ENCODE results near the gene NXPH4.

NXPH4 gene

GRCh38 chr12:57196439-57196838 lies 20.2 kb upstream of the NXPH4 start:
- H3K4me3 ChIP-seq (ENCODE audit: low read length): no peak overlapping the region
- H3K27ac ChIP-seq (ENCODE audit: low read length): no peak overlapping the region
- no peaks in the 10 kb centered on the region for H3K9me3 ChIP-seq (ENCODE audit: control insufficient read depth, low read depth, low read length)
- peaks cover 96% of the 10 kb centered on the region for H3K36me3 ChIP-seq (ENCODE audit: control insufficient read depth, low read depth, low read length)
- no peak overlapping the region for H3K9ac ChIP-seq (ENCODE audit: low read length)
- H3K27me3 ChIP-seq (ENCODE audit: control insufficient read depth, insufficient read depth, low read length): no peaks in the 10 kb centered on the region
- no peaks in the 10 kb centered on the region for H3K4me1 ChIP-seq (ENCODE audit: control insufficient read depth, low read depth, low read length)

GRCh38 chr12:57196956-57197355 lies 19.6 kb upstream of the NXPH4 start:
- Histone ChIP-seq H3K27ac (ENCODE audit: low read length) (no peak overlapping the region), H3K9ac (ENCODE audit: low read length) (no peak overlapping the region), H3K4me3 (ENCODE audit: low read length) (no peak overlapping the region), H3K4me1 (ENCODE audit: control insufficient read depth, low read depth, low read length) (no peaks in the 10 kb centered on the region), H3K9me3 (ENCODE audit: control insufficient read depth, low read depth, low read length) (no peaks in the 10 kb centered on the region), H3K27me3 (ENCODE audit: control insufficient read depth, insufficient read depth, low read length) (no peaks in the 10 kb centered on the region), H3K36me3 (ENCODE audit: control insufficient read depth, low read depth, low read length) (peaks cover 95% of the 10 kb centered on the region)

GRCh38 chr12:57198329-57198728 lies 18.3 kb upstream of the NXPH4 start:
- H3K27me3 ChIP-seq (ENCODE audit: control insufficient read depth, insufficient read depth, low read length): no peaks in the 10 kb centered on the region
- peaks cover 87% of the 10 kb centered on the region for H3K36me3 ChIP-seq (ENCODE audit: control insufficient read depth, low read depth, low read length)
- H3K9ac ChIP-seq (ENCODE audit: low read length): no peak overlapping the region
- no peak overlapping the region for H3K4me3 ChIP-seq (ENCODE audit: low read length)
- H3K27ac ChIP-seq (ENCODE audit: low read length): no peak overlapping the region
- no peaks in the 10 kb centered on the region for H3K4me1 ChIP-seq (ENCODE audit: control insufficient read depth, low read depth, low read length)
- H3K9me3 ChIP-seq (ENCODE audit: control insufficient read depth, low read depth, low read length): no peaks in the 10 kb centered on the region

- Histone ChIP-seq H3K27ac (ENCODE audit: low read length) (no peak overlapping the region), H3K4me1 (ENCODE audit: control insufficient read depth, low read depth, low read length) (no peaks in the 10 kb centered on the region), H3K9me3 (ENCODE audit: control insufficient read depth, low read depth, low read length) (no peaks in the 10 kb centered on the region), H3K9ac (ENCODE audit: low read length) (no peak overlapping the region), H3K36me3 (ENCODE audit: control insufficient read depth, low read depth, low read length) (peaks cover 87% of the 10 kb centered on the region), H3K4me3 (ENCODE audit: low read length) (no peak overlapping the region), H3K27me3 (ENCODE audit: control insufficient read depth, insufficient read depth, low read length) (no peaks in the 10 kb centered on the region)
These were observed 17.4 kb upstream of the NXPH4 start for GRCh38 chr12:57199191-57199590.

GRCh38 chr12:57200497-57200896 lies 16.1 kb upstream of the NXPH4 start:
- no peaks in the 10 kb centered on the region for H3K9me3 ChIP-seq (ENCODE audit: control insufficient read depth, low read depth, low read length)
- H3K36me3 ChIP-seq (ENCODE audit: control insufficient read depth, low read depth, low read length): peaks cover 86% of the 10 kb centered on the region
- H3K4me1 ChIP-seq (ENCODE audit: control insufficient read depth, low read depth, low read length): no peaks in the 10 kb centered on the region
- H3K27ac ChIP-seq (ENCODE audit: low read length): no peak overlapping the region
- H3K4me3 ChIP-seq (ENCODE audit: low read length): no peak overlapping the region
- H3K27me3 ChIP-seq (ENCODE audit: control insufficient read depth, insufficient read depth, low read length): no peaks in the 10 kb centered on the region
- no peak overlapping the region for H3K9ac ChIP-seq (ENCODE audit: low read length)

GRCh38 chr12:57201219-57201618 lies 15.4 kb upstream of the NXPH4 start:
- Histone ChIP-seq H3K9me3 (ENCODE audit: control insufficient read depth, low read depth, low read length) (no peaks in the 10 kb centered on the region), H3K27me3 (ENCODE audit: control insufficient read depth, insufficient read depth, low read length) (no peaks in the 10 kb centered on the region), H3K9ac (ENCODE audit: low read length) (no peak overlapping the region), H3K4me3 (ENCODE audit: low read length) (no peak overlapping the region), H3K4me1 (ENCODE audit: control insufficient read depth, low read depth, low read length) (no peaks in the 10 kb centered on the region), H3K36me3 (ENCODE audit: control insufficient read depth, low read depth, low read length) (peaks cover 86% of the 10 kb centered on the region), H3K27ac (ENCODE audit: low read length) (no peak overlapping the region)

GRCh38 chr12:57201631-57202030 lies 15.0 kb upstream of the NXPH4 start:
- no peaks in the 10 kb centered on the region for H3K9me3 ChIP-seq (ENCODE audit: control insufficient read depth, low read depth, low read length)
- H3K36me3 ChIP-seq (ENCODE audit: control insufficient read depth, low read depth, low read length): peaks cover 86% of the 10 kb centered on the region
- no peaks in the 10 kb centered on the region for H3K27me3 ChIP-seq (ENCODE audit: control insufficient read depth, insufficient read depth, low read length)

GRCh38 chr12:57202321-57202720 lies 14.3 kb upstream of the NXPH4 start:
- Histone ChIP-seq H3K36me3 (ENCODE audit: control insufficient read depth, low read depth, low read length) (peaks cover 80% of the 10 kb centered on the region), H3K4me1 (ENCODE audit: control insufficient read depth, low read depth, low read length) (no peaks in the 10 kb centered on the region), H3K9me3 (ENCODE audit: control insufficient read depth, low read depth, low read length) (no peaks in the 10 kb centered on the region), H3K4me3 (ENCODE audit: low read length) (no peak overlapping the region), H3K27me3 (ENCODE audit: control insufficient read depth, insufficient read depth, low read length) (no peaks in the 10 kb centered on the region), H3K9ac (ENCODE audit: low read length) (no peak overlapping the region), H3K27ac (ENCODE audit: low read length) (no peak overlapping the region)

More at GRCh38 chr12:57201631-57202030, 15.0 kb upstream of the NXPH4 start:
- Histone ChIP-seq H3K4me3 (ENCODE audit: low read length) (no peak overlapping the region), H3K9ac (ENCODE audit: low read length) (no peak overlapping the region), H3K27ac (ENCODE audit: low read length) (no peak overlapping the region), H3K4me1 (ENCODE audit: control insufficient read depth, low read depth, low read length) (no peaks in the 10 kb centered on the region)

GRCh38 chr12:57203201-57203600 lies 13.4 kb upstream of the NXPH4 start:
- Histone ChIP-seq H3K36me3 (ENCODE audit: control insufficient read depth, low read depth, low read length) (peaks cover 71% of the 10 kb centered on the region), H3K27ac (ENCODE audit: low read length) (no peak overlapping the region), H3K9ac (ENCODE audit: low read length) (no peak overlapping the region), H3K4me1 (ENCODE audit: control insufficient read depth, low read depth, low read length) (no peaks in the 10 kb centered on the region), H3K9me3 (ENCODE audit: control insufficient read depth, low read depth, low read length) (no peaks in the 10 kb centered on the region), H3K27me3 (ENCODE audit: control insufficient read depth, insufficient read depth, low read length) (no peaks in the 10 kb centered on the region), H3K4me3 (ENCODE audit: low read length) (no peak overlapping the region)

- Histone ChIP-seq H3K9ac (ENCODE audit: low read length) (no peak overlapping the region), H3K36me3 (ENCODE audit: control insufficient read depth, low read depth, low read length) (peaks cover 65% of the 10 kb centered on the region), H3K27ac (ENCODE audit: low read length) (no peak overlapping the region)
These were observed 12.8 kb upstream of the NXPH4 start for GRCh38 chr12:57203791-57204190.

GRCh38 chr12:57204454-57204853 lies 12.1 kb upstream of the NXPH4 start:
- Histone ChIP-seq H3K9ac (ENCODE audit: low read length) (no peak overlapping the region), H3K4me3 (ENCODE audit: low read length) (no peak overlapping the region), H3K36me3 (ENCODE audit: control insufficient read depth, low read depth, low read length) (peaks cover 63% of the 10 kb centered on the region), H3K27me3 (ENCODE audit: control insufficient read depth, insufficient read depth, low read length) (no peaks in the 10 kb centered on the region), H3K27ac (ENCODE audit: low read length) (no peak overlapping the region), H3K9me3 (ENCODE audit: control insufficient read depth, low read depth, low read length) (no peaks in the 10 kb centered on the region), H3K4me1 (ENCODE audit: control insufficient read depth, low read depth, low read length) (no peaks in the 10 kb centered on the region)

More at GRCh38 chr12:57203791-57204190, 12.8 kb upstream of the NXPH4 start:
- no peaks in the 10 kb centered on the region for H3K4me1 ChIP-seq (ENCODE audit: control insufficient read depth, low read depth, low read length)
- no peak overlapping the region for H3K4me3 ChIP-seq (ENCODE audit: low read length)
- no peaks in the 10 kb centered on the region for H3K9me3 ChIP-seq (ENCODE audit: control insufficient read depth, low read depth, low read length)
- H3K27me3 ChIP-seq (ENCODE audit: control insufficient read depth, insufficient read depth, low read length): no peaks in the 10 kb centered on the region

GRCh38 chr12:57205186-57205585 lies 11.4 kb upstream of the NXPH4 start:
- Histone ChIP-seq H3K27ac (ENCODE audit: low read length) (no peak overlapping the region), H3K9me3 (ENCODE audit: control insufficient read depth, low read depth, low read length) (no peaks in the 10 kb centered on the region), H3K36me3 (ENCODE audit: control insufficient read depth, low read depth, low read length) (peaks cover 58% of the 10 kb centered on the region), H3K9ac (ENCODE audit: low read length) (no peak overlapping the region), H3K4me1 (ENCODE audit: control insufficient read depth, low read depth, low read length) (no peaks in the 10 kb centered on the region), H3K27me3 (ENCODE audit: control insufficient read depth, insufficient read depth, low read length) (no peaks in the 10 kb centered on the region), H3K4me3 (ENCODE audit: low read length) (no peak overlapping the region)
